ENCODE measurements around the gene GNA14. TPM values are rescaled to one million over a fixed set of nuclear protein-coding genes. Genes with fewer than 3 reads are reported as not detected.
A peak's percentile ranks its signal among the peaks of the same experiment; 100 is the strongest.

The GNA14 gene
- total RNA-seq, 2 donors from 2014 or later: 0.62 to 8.0 TPM

GRCh38 chr9:77647267-77648233 lies 572 bp downstream of the GNA14 start:
- H3K4me1 Mint-ChIP-seq: peaks cover 2% of the 10 kb centered on the region
- Histone ChIP-seq H3K4me1 (ENCODE audit: control insufficient read depth, insufficient read depth, low read length) (no peaks in the 10 kb centered on the region), H3K27ac (ENCODE audit: low read depth, low read length) (no peak overlapping the region), H3K9ac (ENCODE audit: extremely low read depth, low read length, poor library complexity, severe bottlenecking) (no peak overlapping the region), H3K9me3 (ENCODE audit: control insufficient read depth, low read length) (no peaks in the 10 kb centered on the region), H3K27me3 (ENCODE audit: control insufficient read depth, insufficient read depth, low read length, poor library complexity, severe bottlenecking) (peaks cover 48% of the 10 kb centered on the region), H3K4me3 (ENCODE audit: low read length) (peak overlapping the region; percentile 73), H3K36me3 (ENCODE audit: control insufficient read depth, insufficient read depth, low read length) (no peaks in the 10 kb centered on the region)
- H3K36me3 Mint-ChIP-seq (ENCODE audit: low read depth): no peaks in the 10 kb centered on the region
- WGBS, 2 experiments (ENCODE audit: insufficient coverage in 1 of 2, insufficient read length in 1 of 2): 20 to 32% methylated on average over 35 to 83 of the region's 83 CpGs
- no peaks in the 10 kb centered on the region for H3K9me3 Mint-ChIP-seq
- H3K27me3 Mint-ChIP-seq (ENCODE audit: insufficient read depth): peaks cover 32% of the 10 kb centered on the region
- H3K4me3 Mint-ChIP-seq: peak overlapping the region; percentile 70
- peak; percentile 85 for DNase-seq
- H3K27ac Mint-ChIP-seq: no peak overlapping the region
- no peak for TF ChIP-seq CTCF (conservative IDR thresholded peaks at IDR 0.05)

- H3K27ac Mint-ChIP-seq: no peak overlapping the region
- peaks cover 4% of the 10 kb centered on the region for H3K4me1 Mint-ChIP-seq
- H3K9me3 Mint-ChIP-seq: no peaks in the 10 kb centered on the region
- no peak overlapping the region for H3K9ac ChIP-seq (ENCODE audit: extremely low read depth, low read length, poor library complexity, severe bottlenecking)
- H3K27me3 Mint-ChIP-seq (ENCODE audit: insufficient read depth): peaks cover 30% of the 10 kb centered on the region
- H3K36me3 ChIP-seq (ENCODE audit: control insufficient read depth, insufficient read depth, low read length): no peaks in the 10 kb centered on the region
- no peak for TF ChIP-seq CTCF (conservative IDR thresholded peaks at IDR 0.05)
- no peaks in the 10 kb centered on the region for H3K4me1 ChIP-seq (ENCODE audit: control insufficient read depth, insufficient read depth, low read length)
- WGBS, 2 experiments (ENCODE audit: insufficient coverage in 1 of 2, insufficient read length in 1 of 2): 97 to 100% methylated on average over 2 to 5 of the region's 5 CpGs
- H3K27me3 ChIP-seq (ENCODE audit: control insufficient read depth, insufficient read depth, low read length, poor library complexity, severe bottlenecking): peaks cover 42% of the 10 kb centered on the region
- no peak overlapping the region for H3K4me3 Mint-ChIP-seq
- no peaks in the 10 kb centered on the region for H3K36me3 Mint-ChIP-seq (ENCODE audit: low read depth)
- no peak overlapping the region for H3K4me3 ChIP-seq (ENCODE audit: low read length)
- no peaks in the 10 kb centered on the region for H3K9me3 ChIP-seq (ENCODE audit: control insufficient read depth, low read length)
- no peak for DNase-seq
- no peak overlapping the region for H3K27ac ChIP-seq (ENCODE audit: low read depth, low read length)
These were observed 4.3 kb downstream of the GNA14 start for GRCh38 chr9:77643871-77644270.

GRCh38 chr9:77640741-77641580 lies 7.2 kb downstream of the GNA14 start:
- no peak overlapping the region for H3K27ac ChIP-seq (ENCODE audit: low read depth, low read length)
- no peaks in the 10 kb centered on the region for H3K36me3 Mint-ChIP-seq (ENCODE audit: low read depth)
- no peak overlapping the region for H3K4me3 Mint-ChIP-seq
- no peak overlapping the region for H3K4me3 ChIP-seq (ENCODE audit: low read length)
- H3K9ac ChIP-seq (ENCODE audit: extremely low read depth, low read length, poor library complexity, severe bottlenecking): no peak overlapping the region
- no peak for TF ChIP-seq CTCF (conservative IDR thresholded peaks at IDR 0.05)
- no peak overlapping the region for H3K27ac Mint-ChIP-seq
- peaks cover 11% of the 10 kb centered on the region for H3K4me1 Mint-ChIP-seq
- H3K27me3 Mint-ChIP-seq (ENCODE audit: insufficient read depth): peaks cover 3% of the 10 kb centered on the region
- no peaks in the 10 kb centered on the region for H3K4me1 ChIP-seq (ENCODE audit: control insufficient read depth, insufficient read depth, low read length)
- no peaks in the 10 kb centered on the region for H3K9me3 Mint-ChIP-seq
- no peaks in the 10 kb centered on the region for H3K9me3 ChIP-seq (ENCODE audit: control insufficient read depth, low read length)
- no peaks in the 10 kb centered on the region for H3K36me3 ChIP-seq (ENCODE audit: control insufficient read depth, insufficient read depth, low read length)
- WGBS, 2 experiments (ENCODE audit: insufficient coverage in 1 of 2, insufficient read length in 1 of 2): 90 to 96% methylated on average over 5 to 7 of the region's 8 CpGs
- DNase-seq: no peak
- peaks cover 13% of the 10 kb centered on the region for H3K27me3 ChIP-seq (ENCODE audit: control insufficient read depth, insufficient read depth, low read length, poor library complexity, severe bottlenecking)
